ENCODE results near the gene MMAB.

GRCh38 chr12:109521831-109522230 is 51.5 kb downstream of the MMAB start:
- TF ChIP-seq CTCF (IDR thresholded peaks at IDR 0.05) (no peak), POLR2A (IDR thresholded peaks at IDR 0.05) (no peak)

Measured in tibial nerve (tissue), 3 donors.